Measurements from ENCODE around the gene SPTBN1.

- no peak for TF ChIP-seq CTCF (conservative IDR thresholded peaks at IDR 0.05; ENCODE audit: low read length)
- no peak for TF ChIP-seq EZH2phosphoT487 (IDR thresholded peaks at IDR 0.05; ENCODE audit: borderline replicate concordance, low read depth, low read length)
Measured at GRCh38 chr2:54605836-54606235, 149.7 kb downstream of the SPTBN1 start.

All from OCI-LY7 (cell line).